SW 1271 (cell line): ENCODE measurements around the gene C7.
"Not testable (repeated sequence)": the region's sequence is repeated elsewhere in the genome, so short reads cannot be mapped to it uniquely, and the experiment has no call there.

ENCODE experiments used
- DNase-seq, 2 experiments: peaks; one replicate each; lab custom pipeline; 2025; lab: John Stamatoyannopoulos, UW

Gene C7

GRCh38 chr5:40991168-40991980, 82.1 kb downstream of the C7 start:
- no peak for DNase-seq

- DNase-seq: no peak
Observed at GRCh38 chr5:40991981-40992559, 82.8 kb downstream of the C7 start.

GRCh38 chr5:40995801-40996586, 86.7 kb downstream of the C7 start:
- DNase-seq: no peak

- no peak for DNase-seq
Observed at GRCh38 chr5:40999142-40999541, 89.8 kb downstream of the C7 start.

- DNase-seq: no peak
Observed at GRCh38 chr5:40999966-41000365, 90.7 kb downstream of the C7 start.

GRCh38 chr5:41003670-41004376, 94.5 kb downstream of the C7 start:
- DNase-seq: no peak

- no peak for DNase-seq
Observed at GRCh38 chr5:41004931-41005330, 95.6 kb downstream of the C7 start.

GRCh38 chr5:41009232-41009631, 99.9 kb downstream of the C7 start:
- DNase-seq: peak; percentile 34 to 62

GRCh38 chr5:41010572-41010971, 101.3 kb downstream of the C7 start:
- DNase-seq: no peak

- no peak for DNase-seq
Observed at GRCh38 chr5:41012318-41012717, 103.0 kb downstream of the C7 start.

- DNase-seq: not testable (repeated sequence)
Observed at GRCh38 chr5:41022600-41022999, 113.3 kb downstream of the C7 start.
